Measurements from ENCODE around the gene KAT6B.
"Not testable (repeated sequence)": the region's sequence is repeated elsewhere in the genome, so short reads cannot be mapped to it uniquely, and the experiment has no call there.

The KAT6B gene

DNA sequence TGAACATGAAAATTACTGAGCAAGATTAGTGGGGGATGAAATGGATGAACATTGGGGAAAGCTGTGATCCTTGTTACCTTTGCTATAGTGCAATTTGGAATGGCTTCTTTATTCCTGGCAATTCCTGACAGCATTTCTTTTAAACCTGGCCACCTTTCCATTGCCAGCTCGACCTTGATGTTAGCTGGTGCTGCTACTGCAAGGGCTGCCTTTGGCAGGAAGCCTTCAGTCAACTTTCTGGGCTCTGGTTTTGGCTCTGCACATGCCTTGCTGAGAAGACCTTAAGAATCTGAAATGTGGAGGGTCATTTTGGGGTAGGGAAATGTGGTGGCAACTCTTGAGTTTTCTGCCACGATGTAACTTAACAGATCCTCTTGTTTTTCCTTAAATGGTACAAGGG is 64.7 kb downstream of the KAT6B start:
- H3K27ac ChIP-seq = no peak overlapping the region
- TF ChIP-seq, protein P1, sequence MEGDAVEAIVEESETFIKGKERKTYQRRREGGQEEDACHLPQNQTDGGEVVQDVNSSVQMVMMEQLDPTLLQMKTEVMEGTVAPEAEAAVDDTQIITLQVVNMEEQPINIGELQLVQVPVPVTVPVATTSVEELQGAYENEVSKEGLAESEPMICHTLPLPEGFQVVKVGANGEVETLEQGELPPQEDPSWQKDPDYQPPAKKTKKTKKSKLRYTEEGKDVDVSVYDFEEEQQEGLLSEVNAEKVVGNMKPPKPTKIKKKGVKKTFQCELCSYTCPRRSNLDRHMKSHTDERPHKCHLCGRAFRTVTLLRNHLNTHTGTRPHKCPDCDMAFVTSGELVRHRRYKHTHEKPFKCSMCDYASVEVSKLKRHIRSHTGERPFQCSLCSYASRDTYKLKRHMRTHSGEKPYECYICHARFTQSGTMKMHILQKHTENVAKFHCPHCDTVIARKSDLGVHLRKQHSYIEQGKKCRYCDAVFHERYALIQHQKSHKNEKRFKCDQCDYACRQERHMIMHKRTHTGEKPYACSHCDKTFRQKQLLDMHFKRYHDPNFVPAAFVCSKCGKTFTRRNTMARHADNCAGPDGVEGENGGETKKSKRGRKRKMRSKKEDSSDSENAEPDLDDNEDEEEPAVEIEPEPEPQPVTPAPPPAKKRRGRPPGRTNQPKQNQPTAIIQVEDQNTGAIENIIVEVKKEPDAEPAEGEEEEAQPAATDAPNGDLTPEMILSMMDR (IDR thresholded peaks at IDR 0.05) = no peak
- TF ChIP-seq ZFX (IDR thresholded peaks at IDR 0.05; ENCODE audit: borderline replicate concordance) = no peak

DNA sequence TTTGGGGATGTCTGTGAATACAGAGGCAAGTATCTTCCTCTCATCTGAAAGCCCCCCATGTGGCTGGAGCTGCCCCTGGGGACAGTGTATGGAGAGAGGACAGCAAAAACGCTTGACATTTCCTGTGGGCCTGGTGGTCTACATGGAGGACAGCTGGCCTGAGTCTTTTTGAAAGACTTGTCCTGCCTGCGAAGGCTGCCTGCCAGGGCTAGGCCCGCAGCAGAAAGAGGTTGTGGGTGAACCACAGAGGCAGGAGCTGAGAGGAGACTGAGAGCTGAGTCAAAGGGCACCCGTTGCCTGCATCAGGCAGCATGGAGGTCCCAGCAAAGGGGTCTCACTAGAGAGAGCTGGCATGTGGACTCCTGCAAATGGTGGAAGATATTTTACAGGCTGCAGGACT is 66.4 kb downstream of the KAT6B start:
- TF ChIP-seq, protein P1 (IDR thresholded peaks at IDR 0.05) = no peak
- TF ChIP-seq ZFX (IDR thresholded peaks at IDR 0.05; ENCODE audit: borderline replicate concordance) = no peak
- H3K27ac ChIP-seq = no peak overlapping the region

- H3K27ac ChIP-seq = not testable (repeated sequence)
Measured at GRCh38 chr10:74893329-74893728, 66.9 kb downstream of the KAT6B start.

DNA sequence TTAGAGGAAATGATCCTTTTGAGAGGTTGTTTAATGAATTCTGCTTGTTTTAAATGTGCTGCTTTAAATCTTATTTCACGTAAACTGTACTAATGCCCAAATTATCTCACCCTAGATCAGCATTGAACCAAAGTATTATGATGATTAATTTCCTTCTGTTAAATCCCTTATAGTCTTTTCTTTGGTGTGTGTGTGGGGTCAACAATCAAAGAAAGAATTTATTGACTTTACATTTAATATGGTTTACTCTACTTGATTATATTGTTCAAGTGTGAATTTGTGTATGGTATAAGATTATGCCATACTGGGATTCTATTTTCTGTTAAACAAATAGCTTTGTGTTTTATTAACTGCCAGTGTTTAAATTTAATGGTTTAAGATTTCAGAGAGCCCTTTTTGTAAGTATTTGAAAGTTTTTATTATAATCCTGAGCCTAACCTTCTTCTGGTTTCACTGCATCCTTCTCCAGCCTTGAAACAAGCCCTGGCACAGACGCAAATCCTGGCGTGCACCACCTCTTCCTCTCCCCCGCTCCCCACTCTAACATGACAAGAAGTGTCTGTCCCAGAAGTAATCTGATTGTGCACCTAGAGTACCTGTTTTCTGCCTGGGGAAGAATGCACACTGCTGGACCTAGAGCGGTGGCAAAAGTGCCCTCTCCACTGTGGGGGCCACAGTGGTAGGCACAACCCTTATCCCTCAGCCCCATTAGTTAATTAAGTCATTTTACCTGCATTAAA is 70.6 kb downstream of the KAT6B start:
- H3K27ac ChIP-seq = no peak overlapping the region
- no peak for TF ChIP-seq ZFX (IDR thresholded peaks at IDR 0.05; ENCODE audit: borderline replicate concordance)
- TF ChIP-seq, protein P1 (IDR thresholded peaks at IDR 0.05) = no peak

GRCh38 chr10:74898201-74898976 is 72.0 kb downstream of the KAT6B start:
- peak overlapping the region; percentile 28 for H3K27ac ChIP-seq
- TF ChIP-seq, protein P1 (IDR thresholded peaks at IDR 0.05) = no peak
- TF ChIP-seq ZFX (IDR thresholded peaks at IDR 0.05; ENCODE audit: borderline replicate concordance) = no peak

DNA sequence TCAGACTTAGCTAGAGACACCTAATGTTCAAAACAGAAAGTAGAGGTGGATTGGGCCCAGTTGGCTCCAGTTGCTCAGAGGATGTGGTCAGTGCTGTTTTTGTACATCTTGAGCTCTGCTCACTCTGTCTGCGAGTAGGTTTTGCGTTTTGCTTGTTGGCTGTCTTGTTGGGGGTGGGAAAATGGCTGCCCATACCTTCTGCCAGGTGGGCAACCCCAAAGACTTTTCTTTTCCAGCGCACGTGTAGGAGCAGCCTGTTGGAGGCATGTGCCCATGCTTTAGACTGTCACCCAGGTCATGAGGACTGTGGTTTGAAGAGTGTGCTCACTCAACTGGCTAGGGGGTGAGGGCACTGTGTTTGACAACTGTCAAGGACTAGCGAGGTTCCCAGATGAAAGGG is 73.9 kb downstream of the KAT6B start:
- H3K27ac ChIP-seq = no peak overlapping the region
- TF ChIP-seq, protein P1 (IDR thresholded peaks at IDR 0.05) = no peak
- no peak for TF ChIP-seq ZFX (IDR thresholded peaks at IDR 0.05; ENCODE audit: borderline replicate concordance)

DNA sequence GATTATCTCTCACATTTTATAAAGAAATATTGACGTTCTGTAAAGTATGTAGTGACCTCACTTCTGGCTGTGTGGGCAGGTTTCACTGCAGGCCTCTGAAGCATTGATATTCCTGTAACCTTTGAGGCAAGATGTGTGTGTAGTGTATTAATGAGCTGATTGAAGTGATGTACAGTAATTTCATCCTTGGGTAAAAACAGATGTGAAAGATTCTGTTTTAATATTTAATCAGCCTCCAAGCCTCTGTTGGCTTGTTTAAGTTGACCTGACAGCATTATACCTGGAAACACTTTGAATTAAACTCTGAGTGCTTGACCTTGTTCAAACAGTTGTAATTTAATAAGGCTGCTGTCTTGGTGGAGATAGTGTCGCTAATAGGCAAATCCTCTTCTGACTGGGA is 74.9 kb downstream of the KAT6B start:
- H3K27ac ChIP-seq = no peak overlapping the region
- no peak for TF ChIP-seq ZFX (IDR thresholded peaks at IDR 0.05; ENCODE audit: borderline replicate concordance)
- TF ChIP-seq, protein P1 (IDR thresholded peaks at IDR 0.05) = no peak

All from 22Rv1 (cell line).